Vagina (tissue), 2 donors: ENCODE data around the gene LILRB3.
A peak's percentile ranks its signal among the peaks of the same experiment; 100 is the strongest.

Experiments
- POLR2A ChIP-seq, 2 donors: fragments of 450-650 bp; IDR thresholded peaks; one replicate each; pipeline ENCODE4 v1.6.1; 2017; ENCODE audit warnings: antibody characterized with exemption in 2 of 2, mild to moderate bottlenecking in 2 of 2, moderate library complexity in 2 of 2
- POLR2AphosphoS5 ChIP-seq, 2 donors: sonication (generic); formaldehyde crosslinking; IDR thresholded peaks; one replicate each; pipeline ENCODE4 v1.9.0; 2017; ENCODE audit warnings: antibody characterized with exemption in 2 of 2, mild to moderate bottlenecking in 2 of 2, low read depth in 1 of 2; ENCODE audit not compliant: insufficient read depth in 1 of 2
- TF ChIP-seq, protein P1 (sequence below), 3 experiments: fragments of 450-650 bp in 2 of 3; fragments of 200-600 bp in 1 of 3; sonication (generic) in 1 of 3; IDR thresholded peaks; one replicate each; pipeline ENCODE4 v1.5.1; 2017 to 2019; ENCODE audit warnings: antibody characterized with exemption in 3 of 3, mild to moderate bottlenecking in 2 of 3, moderate library complexity in 2 of 3

DNA sequence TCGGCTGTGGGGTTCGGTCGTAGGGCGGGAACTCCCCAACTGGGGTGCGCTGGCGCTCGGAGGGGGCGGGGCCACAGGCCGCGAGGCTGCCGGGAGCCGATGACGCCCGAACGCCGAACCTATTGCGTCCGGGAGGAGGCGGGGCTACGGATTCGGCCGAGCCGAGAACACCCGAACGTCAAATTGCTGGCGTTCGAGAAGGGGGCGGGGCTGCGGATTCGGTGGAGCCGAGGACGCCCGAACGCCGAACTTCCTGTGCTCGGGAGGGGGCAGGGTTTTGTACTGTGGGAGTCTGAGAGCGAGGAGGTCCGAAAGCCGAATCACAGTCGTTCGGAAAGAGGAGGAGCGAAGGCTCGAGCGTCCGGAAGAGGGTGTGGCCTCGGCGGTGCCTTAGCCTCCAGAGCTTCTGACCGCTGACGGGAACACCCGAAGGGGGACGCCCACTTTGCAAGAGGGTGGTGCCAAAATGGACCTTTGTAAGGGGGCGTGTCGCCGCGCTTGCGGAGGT, 32.2 kb downstream of the LILRB3 start:
- no peak for TF ChIP-seq POLR2A (IDR thresholded peaks at IDR 0.05)
- TF ChIP-seq, protein P1, sequence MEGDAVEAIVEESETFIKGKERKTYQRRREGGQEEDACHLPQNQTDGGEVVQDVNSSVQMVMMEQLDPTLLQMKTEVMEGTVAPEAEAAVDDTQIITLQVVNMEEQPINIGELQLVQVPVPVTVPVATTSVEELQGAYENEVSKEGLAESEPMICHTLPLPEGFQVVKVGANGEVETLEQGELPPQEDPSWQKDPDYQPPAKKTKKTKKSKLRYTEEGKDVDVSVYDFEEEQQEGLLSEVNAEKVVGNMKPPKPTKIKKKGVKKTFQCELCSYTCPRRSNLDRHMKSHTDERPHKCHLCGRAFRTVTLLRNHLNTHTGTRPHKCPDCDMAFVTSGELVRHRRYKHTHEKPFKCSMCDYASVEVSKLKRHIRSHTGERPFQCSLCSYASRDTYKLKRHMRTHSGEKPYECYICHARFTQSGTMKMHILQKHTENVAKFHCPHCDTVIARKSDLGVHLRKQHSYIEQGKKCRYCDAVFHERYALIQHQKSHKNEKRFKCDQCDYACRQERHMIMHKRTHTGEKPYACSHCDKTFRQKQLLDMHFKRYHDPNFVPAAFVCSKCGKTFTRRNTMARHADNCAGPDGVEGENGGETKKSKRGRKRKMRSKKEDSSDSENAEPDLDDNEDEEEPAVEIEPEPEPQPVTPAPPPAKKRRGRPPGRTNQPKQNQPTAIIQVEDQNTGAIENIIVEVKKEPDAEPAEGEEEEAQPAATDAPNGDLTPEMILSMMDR (IDR thresholded peaks at IDR 0.05), result peak in 1 of 3 experiments; percentile 16
- peak; percentile 37 to 88 for TF ChIP-seq POLR2AphosphoS5 (IDR thresholded peaks at IDR 0.05; ENCODE audit: insufficient read depth in 1 of 2, low read depth in 1 of 2)
